HFF-Myc (cell line): ENCODE measurements around the gene TAOK2.
A peak's percentile ranks its signal among the peaks of the same experiment; 100 is the strongest.

ENCODE experiments used
- DNase-seq: peaks from one replicate; pipeline ENCODE4 v3.0.0-alpha.2; 2011; ENCODE audit warnings: low read depth; ENCODE audit errors: extremely low read depth
- H3K4me3 ChIP-seq: replicated peaks from 2 replicates; pipeline ENCODE4 v1.5.1; 2011; ENCODE audit warnings: low read depth, mild to moderate bottlenecking, control low read depth, low read length
- TF ChIP-seq, protein P1 (sequence below): IDR thresholded peaks from 2 replicates; pipeline ENCODE4 v1.5.1; 2012; ENCODE audit warnings: mild to moderate bottlenecking, low read depth, low read length, control low read depth; ENCODE audit errors: missing control alignments

Gene TAOK2

DNA sequence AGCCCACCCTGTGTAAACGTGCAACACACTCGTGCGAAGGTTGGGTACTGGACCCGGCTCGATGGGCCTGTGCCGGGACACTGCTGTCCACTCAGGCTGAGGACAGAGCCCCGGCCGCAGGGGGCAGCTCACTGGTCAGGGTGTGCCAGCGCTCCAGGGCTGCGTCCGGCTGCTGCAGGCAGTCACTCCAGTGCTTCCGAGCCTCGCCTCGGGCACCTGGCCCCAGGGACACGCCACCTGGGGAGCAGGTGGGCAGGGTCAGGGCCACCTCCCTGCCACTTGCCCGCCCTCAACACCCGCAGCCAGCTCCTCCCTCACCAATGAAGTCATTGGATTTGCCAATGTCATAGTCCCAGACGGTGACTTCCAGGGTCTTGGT is 32.4 kb downstream of the TAOK2 start:
- TF ChIP-seq, protein P1, sequence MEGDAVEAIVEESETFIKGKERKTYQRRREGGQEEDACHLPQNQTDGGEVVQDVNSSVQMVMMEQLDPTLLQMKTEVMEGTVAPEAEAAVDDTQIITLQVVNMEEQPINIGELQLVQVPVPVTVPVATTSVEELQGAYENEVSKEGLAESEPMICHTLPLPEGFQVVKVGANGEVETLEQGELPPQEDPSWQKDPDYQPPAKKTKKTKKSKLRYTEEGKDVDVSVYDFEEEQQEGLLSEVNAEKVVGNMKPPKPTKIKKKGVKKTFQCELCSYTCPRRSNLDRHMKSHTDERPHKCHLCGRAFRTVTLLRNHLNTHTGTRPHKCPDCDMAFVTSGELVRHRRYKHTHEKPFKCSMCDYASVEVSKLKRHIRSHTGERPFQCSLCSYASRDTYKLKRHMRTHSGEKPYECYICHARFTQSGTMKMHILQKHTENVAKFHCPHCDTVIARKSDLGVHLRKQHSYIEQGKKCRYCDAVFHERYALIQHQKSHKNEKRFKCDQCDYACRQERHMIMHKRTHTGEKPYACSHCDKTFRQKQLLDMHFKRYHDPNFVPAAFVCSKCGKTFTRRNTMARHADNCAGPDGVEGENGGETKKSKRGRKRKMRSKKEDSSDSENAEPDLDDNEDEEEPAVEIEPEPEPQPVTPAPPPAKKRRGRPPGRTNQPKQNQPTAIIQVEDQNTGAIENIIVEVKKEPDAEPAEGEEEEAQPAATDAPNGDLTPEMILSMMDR, result no peak
- DNase-seq, result no peak
- H3K4me3 ChIP-seq, result no peak overlapping the region

DNA sequence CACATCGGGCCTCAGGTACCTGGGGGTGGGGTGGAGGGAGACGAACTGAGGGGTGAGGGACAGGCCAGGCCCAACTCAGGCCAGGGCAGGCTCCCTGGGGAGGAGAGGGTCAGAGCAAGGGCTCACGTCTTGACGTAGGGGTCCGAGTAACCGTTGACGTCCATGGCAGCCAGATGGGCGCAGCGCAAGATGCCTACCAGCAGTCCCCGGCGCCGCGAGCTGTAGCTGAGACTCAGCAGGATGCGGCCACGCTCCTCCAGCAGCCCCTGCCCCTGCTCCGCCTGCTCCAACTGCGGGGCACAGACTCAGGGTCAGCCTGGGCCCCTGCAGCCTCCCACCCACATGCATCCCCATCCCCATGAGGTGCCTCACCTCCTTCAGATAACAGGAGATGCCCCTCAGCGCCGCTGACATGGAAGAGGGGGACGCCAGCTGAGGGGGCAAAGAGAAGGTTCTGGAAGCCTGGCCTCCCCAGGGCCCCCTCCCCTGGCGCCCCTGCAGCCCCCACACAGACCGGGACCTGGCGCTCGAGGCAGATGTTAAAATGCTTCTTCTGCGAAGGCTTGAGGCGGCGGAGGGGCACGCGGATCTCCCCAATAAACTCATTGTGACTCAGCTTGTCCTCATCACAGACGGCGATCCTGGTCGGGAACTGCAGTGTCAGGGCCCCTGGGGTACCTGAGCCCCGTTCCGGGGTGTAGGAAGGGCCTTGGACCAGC is 33.1 kb downstream of the TAOK2 start:
- no peak overlapping the region for H3K4me3 ChIP-seq
- DNase-seq, result no peak
- TF ChIP-seq, protein P1, result no peak

DNA sequence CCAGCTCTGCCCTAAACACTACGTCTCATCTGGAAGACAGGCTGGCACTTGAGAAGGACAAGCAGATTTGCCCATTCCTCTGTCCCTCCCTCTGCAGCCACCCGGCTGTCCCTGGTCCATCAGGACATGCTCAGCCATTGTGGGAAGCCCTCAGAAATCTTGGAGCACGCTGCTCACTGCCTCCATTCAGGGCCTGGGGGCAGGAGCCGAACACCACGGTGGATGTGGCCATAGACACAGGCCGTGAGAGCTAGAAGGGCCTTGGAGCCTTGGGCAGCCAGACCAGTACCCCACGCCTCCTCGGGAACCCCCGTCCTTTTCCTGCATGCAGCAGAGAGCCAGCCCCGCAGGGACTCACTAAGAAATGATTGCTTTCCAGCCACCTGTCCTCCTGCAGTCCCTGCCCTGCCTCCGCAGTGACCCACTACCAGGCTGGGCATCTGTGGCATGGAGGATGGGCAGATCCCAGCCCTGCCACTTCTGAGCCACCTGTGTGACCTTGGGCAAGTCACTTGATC is 33.8 kb downstream of the TAOK2 start:
- TF ChIP-seq, protein P1, result no peak
- no peak overlapping the region for H3K4me3 ChIP-seq
- no peak for DNase-seq

DNA sequence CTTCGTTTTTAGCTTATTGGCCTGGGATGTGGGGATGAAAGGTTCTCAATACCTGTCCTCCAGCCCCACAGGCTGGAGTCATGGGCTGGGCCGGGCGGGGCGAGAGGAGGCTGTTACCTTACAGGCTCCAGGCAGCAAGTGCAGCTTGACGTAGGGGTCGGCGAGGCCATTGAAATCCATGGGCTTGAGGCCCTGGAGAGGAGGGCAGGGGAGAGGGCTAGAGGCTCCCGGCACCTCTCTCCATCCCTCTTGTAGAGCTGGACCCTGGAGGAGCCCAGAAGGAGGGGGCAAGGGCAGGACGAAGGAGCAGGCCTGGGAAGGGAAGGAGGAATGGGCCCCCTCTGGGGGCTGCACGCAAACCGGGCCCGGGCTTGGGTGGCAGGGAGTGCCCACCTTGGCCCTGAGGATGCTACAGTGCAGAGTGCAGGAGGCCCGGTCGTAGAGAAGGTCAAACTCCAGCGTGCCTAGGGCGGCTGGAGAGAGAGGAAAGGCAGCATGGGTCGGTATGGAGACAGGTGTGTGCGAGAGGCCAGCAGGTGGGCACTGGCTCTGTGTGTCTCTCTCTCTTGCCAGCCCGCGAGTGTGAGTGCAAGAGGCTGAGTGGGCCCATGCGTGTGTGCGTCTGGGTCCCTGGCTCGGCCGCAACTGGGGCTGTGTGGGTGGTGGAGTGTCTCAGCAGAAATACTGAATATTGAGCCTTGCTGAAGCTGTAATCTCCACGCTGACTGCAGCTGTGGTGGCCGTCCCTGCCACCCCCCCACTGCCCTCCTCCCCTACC is 35.6 kb downstream of the TAOK2 start:
- DNase-seq, result no peak
- no peak overlapping the region for H3K4me3 ChIP-seq
- TF ChIP-seq, protein P1, result no peak

DNA sequence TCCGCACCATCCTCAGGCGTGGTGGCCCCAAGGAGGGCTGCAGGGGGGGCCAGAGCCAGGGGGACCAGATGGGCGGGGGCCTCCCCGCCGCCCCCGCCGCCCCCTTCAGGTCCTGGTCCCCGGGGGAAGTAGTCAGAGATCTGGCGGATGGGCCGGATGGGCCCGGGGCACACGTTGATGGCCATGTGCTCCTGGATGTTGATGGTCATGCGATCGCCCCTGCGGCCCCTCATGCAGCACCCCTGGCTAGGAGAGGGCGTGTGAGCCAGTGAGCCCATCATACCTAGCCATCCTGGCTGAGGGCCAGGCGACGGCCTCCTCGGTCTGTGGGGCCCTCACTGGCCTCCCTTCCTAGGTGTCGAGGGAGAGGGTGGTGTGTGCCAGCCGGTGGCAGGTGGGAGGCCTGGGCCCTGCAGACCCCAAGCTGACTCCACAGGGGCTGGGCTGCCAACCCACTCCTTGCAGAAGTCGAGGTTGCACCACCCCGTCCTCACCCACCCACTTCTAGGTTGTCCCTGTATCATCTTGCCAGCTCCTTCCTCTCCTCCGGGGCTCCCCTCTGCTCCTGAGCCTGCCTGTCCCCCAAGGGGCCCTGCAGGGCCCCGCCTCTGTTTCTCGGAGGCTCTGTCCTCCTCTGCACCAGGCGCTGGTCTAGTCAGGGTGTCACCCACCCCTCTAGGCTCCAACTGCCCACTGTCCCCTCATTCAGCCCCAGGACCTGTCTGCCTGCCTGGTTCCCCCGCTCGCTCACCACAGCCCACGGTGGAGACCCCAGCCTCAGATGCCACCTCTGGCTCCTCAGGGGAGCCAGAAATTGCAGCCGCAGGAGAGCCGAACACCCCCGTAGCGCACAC is 36.5 kb downstream of the TAOK2 start:
- DNase-seq, result no peak
- TF ChIP-seq, protein P1, result no peak
- peak overlapping the region; percentile 38 for H3K4me3 ChIP-seq

DNA sequence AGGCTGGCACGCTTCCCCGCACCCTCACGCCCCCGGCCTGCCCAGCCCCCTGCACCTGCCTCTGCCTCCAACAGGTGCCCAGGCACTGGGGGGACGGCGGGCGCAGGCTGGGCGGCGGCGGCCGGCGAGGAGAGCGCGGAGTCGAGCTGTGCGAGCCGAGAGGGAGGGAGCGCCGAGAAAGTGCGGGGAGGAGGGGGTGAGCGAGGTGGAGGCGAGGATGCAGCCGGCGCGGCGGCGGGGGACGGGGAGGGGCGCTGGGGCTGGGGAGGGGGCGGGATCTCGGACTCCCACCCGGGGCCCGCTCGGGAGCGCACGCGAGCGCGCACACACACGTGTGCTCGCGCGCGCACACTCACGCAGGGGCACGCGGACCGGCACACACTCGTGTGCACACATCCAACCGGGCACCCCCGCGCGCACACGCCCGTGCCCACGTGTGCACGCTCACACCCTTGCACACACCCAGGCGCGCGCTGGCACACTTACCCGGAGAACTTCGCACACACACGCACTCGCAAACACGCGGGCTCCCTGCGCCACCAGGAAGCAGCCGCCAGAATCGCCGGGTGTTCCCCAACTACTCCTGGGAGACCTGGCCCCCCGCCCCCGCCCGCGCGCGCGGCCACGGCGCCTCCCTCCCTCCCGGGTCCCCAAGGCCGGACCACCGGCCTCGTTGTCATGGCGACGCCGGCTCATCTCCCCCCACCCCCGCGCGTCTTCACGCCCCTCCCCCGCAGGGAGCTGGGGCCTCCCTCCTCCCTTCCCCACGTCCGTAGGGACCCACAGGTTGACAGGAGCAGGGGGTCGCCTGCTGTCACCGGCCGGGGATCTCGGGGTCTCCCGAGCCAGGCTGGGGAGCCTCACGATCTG is 37.4 kb downstream of the TAOK2 start, which contains the start of gene DOC2A:
Gene DOC2A, minus strand, starts transcription at position 184 of the 870 bp plus-strand sequence. CDS start 805 bp downstream, outside the sequence.
- peak within 1 kb of the TSS; percentile 38 for H3K4me3 ChIP-seq
- DNase-seq, result no peak
- TF ChIP-seq, protein P1, result no peak
